Measurements from ENCODE around the gene UTS2R. TPM values are rescaled to one million over a fixed set of nuclear protein-coding genes. Genes with fewer than 3 reads are reported as not detected.

UTS2R gene
- total RNA-seq, 1 donor from 2014 or later = 1.4 TPM

DNA sequence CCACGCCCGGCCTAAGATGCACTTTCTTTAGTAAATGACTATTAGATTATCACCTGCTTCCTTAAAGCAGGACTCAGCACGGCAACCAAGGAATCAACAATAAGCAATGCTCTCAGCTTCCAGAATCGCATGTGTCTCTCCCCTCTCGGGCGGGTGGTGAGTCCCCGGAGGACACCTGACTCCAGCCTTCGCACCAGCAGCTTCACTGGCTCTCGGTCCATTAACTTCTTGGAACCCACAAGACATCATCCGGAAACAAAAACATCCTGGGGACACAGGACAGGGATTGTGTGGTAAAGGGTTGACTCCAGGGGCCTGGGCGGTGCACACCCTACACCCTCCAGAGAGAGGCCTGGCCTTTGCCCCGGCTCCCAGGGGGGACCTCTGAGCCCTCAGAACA is 22.7 kb downstream of the UTS2R start:
- intact Hi-C loops (cut with micrococcal nuclease) = no loop called here
- no peak for DNase-seq
- H3K4me1 ChIP-seq = peaks cover 12% of the 10 kb centered on the region
- H3K4me3 ChIP-seq = no peak overlapping the region
- no peaks in the 10 kb centered on the region for H3K9me3 ChIP-seq (replicated peaks)
- peaks cover 32% of the 10 kb centered on the region for H3K36me3 ChIP-seq
- TF ChIP-seq CTCF (IDR thresholded peaks at IDR 0.05; ENCODE audit: borderline replicate concordance) = no peak
- H3K27ac ChIP-seq (replicated peaks) = no peak overlapping the region
- H3K27me3 ChIP-seq (ENCODE audit: low read depth) = no peaks in the 10 kb centered on the region

DNA sequence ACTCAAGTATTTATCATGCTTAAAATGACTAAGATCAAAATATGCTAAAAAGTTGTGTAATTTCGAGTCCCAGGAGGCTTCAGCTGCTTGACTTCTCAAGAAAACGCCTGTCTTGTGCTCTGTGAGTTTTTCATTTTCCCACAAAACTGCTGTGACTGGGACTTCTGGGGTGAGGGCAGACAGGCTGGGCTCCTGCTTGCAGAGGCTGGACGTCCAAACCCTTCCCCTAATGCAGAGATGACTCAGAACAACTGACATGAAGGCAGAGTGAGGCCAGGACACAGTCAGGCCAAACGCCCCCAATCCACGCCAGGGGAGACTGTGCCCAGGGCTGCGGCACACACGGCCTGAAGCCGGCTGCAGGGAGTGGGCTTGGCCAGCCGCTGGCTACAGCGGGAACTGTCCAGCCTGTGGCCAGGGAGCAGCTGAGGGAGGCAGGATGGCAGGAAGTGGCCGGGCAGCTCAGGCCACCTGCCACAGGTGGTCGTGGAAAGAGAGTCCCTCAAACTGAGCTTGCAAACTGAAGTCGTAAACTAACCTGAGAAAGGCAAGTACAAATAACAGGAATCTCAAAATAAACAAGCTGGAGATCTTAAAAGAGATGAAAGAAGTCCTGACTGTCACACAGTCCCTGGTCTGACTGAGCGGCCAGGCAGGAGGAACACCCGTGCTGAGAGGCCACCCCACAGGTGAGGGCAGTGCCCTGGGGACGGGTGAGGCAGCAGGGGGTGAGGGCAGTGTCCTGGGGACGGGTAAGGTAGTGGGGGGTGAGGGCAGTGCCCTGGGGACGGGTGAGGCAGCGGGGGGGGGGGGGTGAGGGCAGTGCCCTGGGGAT is 25.3 kb downstream of the UTS2R start:
- Histone ChIP-seq H3K9me3 (replicated peaks) (no peaks in the 10 kb centered on the region), H3K27me3 (ENCODE audit: low read depth) (no peaks in the 10 kb centered on the region), H3K4me1 (peaks cover 22% of the 10 kb centered on the region), H3K36me3 (peaks cover 38% of the 10 kb centered on the region), H3K27ac (replicated peaks) (peak overlapping the region; percentile 48), H3K4me3 (no peak overlapping the region)
- TF ChIP-seq CTCF (IDR thresholded peaks at IDR 0.05; ENCODE audit: borderline replicate concordance) = no peak
- intact Hi-C loops (cut with micrococcal nuclease) = no loop called here
- DNase-seq = no peak

DNA sequence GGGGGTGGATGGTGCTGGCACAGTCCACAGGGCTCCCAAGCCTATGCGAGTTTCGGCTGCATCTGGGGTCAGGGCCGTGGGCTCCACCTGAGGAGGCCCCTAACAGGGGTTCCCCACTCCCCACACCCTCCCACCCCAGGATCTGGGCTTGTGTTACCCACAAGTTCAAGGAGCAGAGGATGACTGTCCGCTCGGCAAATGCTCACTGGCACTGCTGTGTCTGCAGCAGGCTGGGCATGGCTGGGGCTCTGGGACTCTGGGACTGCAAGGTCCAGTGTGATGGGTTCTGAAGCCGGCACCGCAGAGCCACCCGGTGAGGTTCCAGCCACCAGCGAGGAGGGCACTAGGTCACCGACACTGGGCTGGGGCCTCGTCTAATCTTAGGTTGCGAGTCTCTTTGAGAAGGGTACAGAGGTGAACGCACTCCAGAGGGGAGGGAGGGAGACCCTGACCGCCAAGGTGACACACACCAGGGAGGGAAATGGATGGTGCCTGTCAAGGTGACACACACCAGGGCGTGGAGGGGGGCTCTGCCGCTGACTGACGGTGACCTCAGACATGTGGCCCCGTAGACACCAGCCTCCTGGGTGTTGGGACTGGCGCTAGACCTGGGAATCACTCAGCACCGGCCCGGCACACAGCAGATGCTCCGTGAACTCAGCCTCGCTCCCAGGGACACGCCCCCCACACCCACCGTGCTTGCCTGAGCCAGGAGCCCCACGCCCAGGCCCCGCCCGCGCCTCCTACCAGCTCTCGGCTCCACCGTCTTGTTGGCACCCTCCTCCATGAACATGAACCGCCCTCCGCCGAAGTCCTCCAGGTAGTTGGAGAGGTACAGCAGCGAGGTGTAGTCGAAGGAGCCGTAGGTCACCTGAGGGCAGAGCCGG is 26.1 kb downstream of the UTS2R start:
- peaks cover 22% of the 10 kb centered on the region for H3K4me1 ChIP-seq
- no peaks in the 10 kb centered on the region for H3K27me3 ChIP-seq (ENCODE audit: low read depth)
- TF ChIP-seq CTCF (IDR thresholded peaks at IDR 0.05; ENCODE audit: borderline replicate concordance) = no peak
- no peak for DNase-seq
- intact Hi-C loops (cut with micrococcal nuclease) = no loop called here
- H3K36me3 ChIP-seq = peaks cover 38% of the 10 kb centered on the region
- H3K9me3 ChIP-seq (replicated peaks) = no peaks in the 10 kb centered on the region
- H3K27ac ChIP-seq (replicated peaks) = peak overlapping the region; percentile 48
- no peak overlapping the region for H3K4me3 ChIP-seq

GRCh38 chr17:82399041-82399441 is 27.5 kb downstream of the UTS2R start:
- intact Hi-C loops (cut with micrococcal nuclease) = no loop called here
- peak overlapping the region; percentile 55 for H3K27ac ChIP-seq (replicated peaks)
- peak; percentile 55 for DNase-seq

More at GRCh38 chr17:82399041-82399441, 27.5 kb downstream of the UTS2R start:
- no peak for TF ChIP-seq CTCF (IDR thresholded peaks at IDR 0.05; ENCODE audit: borderline replicate concordance)
- Histone ChIP-seq H3K36me3 (peaks cover 39% of the 10 kb centered on the region), H3K4me1 (peaks cover 22% of the 10 kb centered on the region), H3K9me3 (replicated peaks) (no peaks in the 10 kb centered on the region), H3K27me3 (ENCODE audit: low read depth) (no peaks in the 10 kb centered on the region), H3K4me3 (no peak overlapping the region)
